H1 (cell line): ENCODE data around the gene OR10G7. TPM values are rescaled to one million over a fixed set of nuclear protein-coding genes. Genes with fewer than 3 reads are reported as not detected.

Experiments used
- BACH1 ChIP-seq: IDR thresholded peaks from 2 replicates; pipeline ENCODE4 v1.6.1; 2012; ENCODE audit warnings: low read length, improper control_type of control experiment
- BCL11A ChIP-seq, 2 experiments: IDR thresholded peaks; one replicate each; pipeline ENCODE4 v1.6.1; 2011; ENCODE audit warnings: low read depth in 2 of 2, low read length in 2 of 2, mild to moderate bottlenecking in 2 of 2
- CEBPB ChIP-seq: IDR thresholded peaks from 2 replicates; pipeline ENCODE4 v1.6.1; 2012; ENCODE audit warnings: low read depth, low read length
- CHD7 ChIP-seq: fragments of 300-600 bp; sonication (generic); IDR thresholded peaks from 2 replicates; pipeline ENCODE4 v1.7.1; 2012; ENCODE audit warnings: low read length, moderate library complexity, mild to moderate bottlenecking, inconsistent platforms; ENCODE audit not compliant: insufficient replicate concordance
- E2F6 ChIP-seq: IDR thresholded peaks from 2 replicates; pipeline ENCODE4 v1.6.1; 2012; ENCODE audit warnings: inconsistent platforms
- MAX ChIP-seq: IDR thresholded peaks from 2 replicates; pipeline ENCODE4 v1.6.1; 2012; ENCODE audit warnings: inconsistent platforms
- RXRA ChIP-seq: IDR thresholded peaks from 2 replicates; pipeline ENCODE4 v1.6.1; 2011; ENCODE audit warnings: low read depth, mild to moderate bottlenecking, low read length, moderate library complexity; ENCODE audit not compliant: insufficient read depth
- SIRT6 ChIP-seq: IDR thresholded peaks from one replicate; pipeline ENCODE4 v1.7.1; 2012; ENCODE audit warnings: low read length, inconsistent platforms
- SP2 ChIP-seq: IDR thresholded peaks from 2 replicates; pipeline ENCODE4 v1.6.1; 2012; ENCODE audit warnings: mild to moderate bottlenecking, low read length, inconsistent platforms
- polyA plus RNA-seq, 7 experiments: library from polyadenylated mRNA; depleted of rRNA in 3 of 7; stranded (reverse) in 5 of 7; unstranded in 2 of 7; fragments of >200 nt in 5 of 7; fragments of 200-250 nt in 2 of 7; gene quantifications; 1 replicate in 5 of 7; 2 replicates in 1 of 7; 4 replicates in 1 of 7; pipeline versions ENCODE4 v1.2.1 to v1.2.3, GENCODE V29; 2011 to 2013; ENCODE audit warnings: missing spikeins in 2 of 7, mixed read lengths in 2 of 7
- total RNA-seq: library from RNA; stranded (reverse); fragmentation: NEBNext Ultra II Directional; extraction: Animal tissue kit (Norgen Biotek cat#: 25700); gene quantifications from 2 replicates; pipeline ENCODE4 v1.2.1, GENCODE V29; 2021

OR10G7 gene
- total and polyA plus RNA-seq, 2 of the 8 experiments (the other 6 are each of a cell fraction or from before 2014, with no cell fraction given) = not detected

GRCh38 chr11:124069429-124070401, 28.6 kb upstream of the OR10G7 start (continued):
- TF ChIP-seq MAX (peak; percentile 92), CEBPB (no peak), CHD7 (no peak), BCL11A (IDR thresholded peaks at IDR 0.05; ENCODE audit: low read depth in 2 of 2, low read length in 2 of 2) (no peak), BACH1 (no peak), SIRT6 (no peak), SP2 (no peak), RXRA (no peak), E2F6 (peak; percentile 54; the same call in 1 of the 2 replicates)
